HCT116 (cell line): ENCODE measurements around the gene KRTAP16-1. TPM values are rescaled to one million over a fixed set of nuclear protein-coding genes. Genes with fewer than 3 reads are reported as not detected.

ENCODE experiments used
- ATAC-seq: fragments of 200-7000 bp; cut with Tn5 transposase; 2 replicates; pipeline ENCODE4 v1.9.1; 2020; ENCODE audit warnings: mild to moderate bottlenecking, moderate library complexity
- BruUV-seq: library from RNA; stranded (reverse); fragments of 400-500 nt; replicated peaks from 2 replicates; lab custom pipeline; 2021; lab: Mats Ljungman, UMichigan
- CTCF ChIA-PET: fragments of 300-600 bp; sonication (Branson Sonifier 250); formaldehyde crosslinking; loops from one replicate; lab custom pipeline; 2021; ENCODE audit warnings: antibody characterized with exemption; lab: Charles Lee
- POLR2A ChIA-PET: fragments of 300-600, 350-600 bp; sonication (Branson Sonifier 250); formaldehyde crosslinking; loops from one replicate; lab custom pipeline; 2021; ENCODE audit warnings: antibody characterized with exemption; lab: Charles Lee
- RAD21 ChIA-PET, 2 experiments: fragments of 300-600 bp; sonication (Branson Sonifier 250); formaldehyde crosslinking; loops; one replicate each; lab custom pipeline; 2023; ENCODE audit warnings: low total read pairs in 2 of 2; ENCODE audit not compliant: uncharacterized antibody in 2 of 2, unreplicated experiment in 2 of 2, low non-redundant PET in 1 of 2; lab: Charles Lee
- DNase-seq: peaks from one replicate; pipeline ENCODE4 v3.0.0-alpha.2; 2010; ENCODE audit warnings: low read depth, low spot score
- H2AFZ ChIP-seq: fragments of 200-600 bp; shearing (Covaris generic), sonication (generic); 2 replicates; pipeline ENCODE4 v1.6.1; 2017; ENCODE audit warnings: low read depth, mixed run types, mixed read lengths, antibody characterized with exemption, low read length; ENCODE audit not compliant: poor library complexity, severe bottlenecking
- H3K27ac ChIP-seq: 2 replicates; pipeline ENCODE4 v1.5.1; 2012; ENCODE audit warnings: low read depth, low read length
- H3K27me3 ChIP-seq: fragments of 200-600 bp; sonication (generic); 2 replicates; pipeline ENCODE4 v1.6.1; 2016; ENCODE audit warnings: mixed run types, low read length, mixed read lengths; ENCODE audit not compliant: insufficient read depth
- H3K36me3 ChIP-seq, 2 experiments: fragments of 200-500 bp in 1 of 2; fragments of 200-600 bp in 1 of 2; sonication (Bioruptor generic) in 1 of 2; sonication (generic) in 1 of 2; 2 replicates each; pipeline versions ENCODE4 v1.5.1 to v1.6.1; 2014 to 2016; ENCODE audit warnings: low read length in 2 of 2, inconsistent platforms in 1 of 2, mixed read lengths in 1 of 2, mixed run types in 1 of 2; ENCODE audit not compliant: insufficient read depth in 2 of 2, control insufficient read depth in 1 of 2
- H3K4me1 ChIP-seq, 2 experiments: fragments of 200-600 bp in 1 of 2; sonication (generic) in 1 of 2; 2 replicates each; pipeline versions ENCODE4 v1.5.1 to v1.6.1; 2012 to 2017; ENCODE audit warnings: low read length in 2 of 2, inconsistent platforms in 1 of 2, mild to moderate bottlenecking in 1 of 2, mixed read lengths in 1 of 2, mixed run types in 1 of 2, moderate library complexity in 1 of 2; ENCODE audit not compliant: insufficient read depth in 2 of 2, control insufficient read depth in 1 of 2
- H3K4me2 ChIP-seq: fragments of 200-600 bp; sonication (generic); 2 replicates; pipeline ENCODE4 v1.6.1; 2017; ENCODE audit warnings: mixed run types, low read length, mixed read lengths
- H3K4me3 ChIP-seq, 2 experiments: fragments of 200-600 bp in 1 of 2; sonication (generic) in 1 of 2; replicated peaks in 1 of 2; 2 replicates each; pipeline ENCODE4 v1.5.1; 2011 to 2016; ENCODE audit warnings: low read length in 2 of 2, control low read depth in 1 of 2, low read depth in 1 of 2, mild to moderate bottlenecking in 1 of 2, mixed read lengths in 1 of 2, mixed run types in 1 of 2
- H3K79me2 ChIP-seq: fragments of 200-600 bp; sonication (generic); 2 replicates; pipeline ENCODE4 v1.6.1; 2017; ENCODE audit warnings: mild to moderate bottlenecking, mixed run types, low read length, moderate library complexity, mixed read lengths; ENCODE audit not compliant: insufficient read depth
- H3K9ac ChIP-seq: fragments of 200-600 bp; sonication (generic); 2 replicates; pipeline ENCODE4 v1.6.1; 2016; ENCODE audit warnings: low read length, mixed read lengths
- H3K9me2 ChIP-seq: fragments of 200-600 bp; sonication (generic), shearing (Covaris generic); 2 replicates; pipeline ENCODE4 v1.6.1; 2017; ENCODE audit warnings: mixed run types, mild to moderate bottlenecking, moderate library complexity; ENCODE audit not compliant: insufficient read depth
- H3K9me3 ChIP-seq, 2 experiments: fragments of 200-500 bp in 1 of 2; fragments of 200-600 bp in 1 of 2; sonication (Bioruptor generic) in 1 of 2; sonication (generic) in 1 of 2; 2 replicates each; pipeline ENCODE4 v1.6.1; 2014 to 2017; ENCODE audit warnings: low read length in 2 of 2, mixed read lengths in 2 of 2, inconsistent platforms in 1 of 2, low read depth in 1 of 2, mild to moderate bottlenecking in 1 of 2, mixed run types in 1 of 2, moderate library complexity in 1 of 2; ENCODE audit not compliant: control insufficient read depth in 1 of 2, insufficient read depth in 1 of 2
- H4K20me1 ChIP-seq: fragments of 200-600 bp; sonication (generic), shearing (Covaris generic); 2 replicates; pipeline ENCODE4 v1.6.1; 2017; ENCODE audit warnings: mixed run types, mild to moderate bottlenecking, moderate library complexity; ENCODE audit not compliant: insufficient read depth
- CEBPB ChIP-seq: IDR thresholded peaks from 2 replicates; pipeline ENCODE4 v1.6.1; 2012; ENCODE audit warnings: low read depth
- CTCF ChIP-seq, 3 experiments: fragments of 200-600 bp in 1 of 3; sonication (generic) in 1 of 3; IDR thresholded peaks in 2 of 3; conservative IDR thresholded peaks in 1 of 3; 2 replicates each; pipeline ENCODE4 v1.5.1; 2012 to 2017; ENCODE audit warnings: low read depth in 2 of 3, low read length in 2 of 3, antibody characterized with exemption in 1 of 3, borderline replicate concordance in 1 of 3, control low read depth in 1 of 3, mild to moderate bottlenecking in 1 of 3, mixed read lengths in 1 of 3, mixed run types in 1 of 3, moderate library complexity in 1 of 3; ENCODE audit not compliant: insufficient read depth in 1 of 3
- POLR2AphosphoS5 ChIP-seq: IDR thresholded peaks from 2 replicates; pipeline ENCODE4 v1.6.1; 2011; ENCODE audit warnings: mild to moderate bottlenecking, low read depth, low read length, moderate library complexity
- SRF ChIP-seq: IDR thresholded peaks from 2 replicates; pipeline ENCODE4 v1.6.1; 2012; ENCODE audit warnings: low read depth
- ZFX ChIP-seq: fragments of 450-650 bp; IDR thresholded peaks from 2 replicates; pipeline ENCODE4 v1.6.1; 2017
- ZNF274 ChIP-seq: fragments of 200-500 bp; sonication (Bioruptor generic); IDR thresholded peaks from 2 replicates; pipeline ENCODE4 v1.6.1; 2014; ENCODE audit warnings: mild to moderate bottlenecking, low read depth, low read length, inconsistent platforms
- intact Hi-C: fragments of 100-400 bp; cut with micrococcal nuclease; formaldehyde crosslinking; loops from 2 replicates; pipeline ENCODE4 v1.10.0; 2022
- total RNA-seq: library from RNA; stranded (reverse); gene quantifications from one replicate; pipeline ENCODE4 v1.2.1, GENCODE V29; 2021; ENCODE audit not compliant: unreplicated experiment

The KRTAP16-1 gene
- total RNA-seq, 1 experiment from 2014 or later: not detected

- DNase-seq: no peak
- Histone ChIP-seq H2AFZ (no peak overlapping the region), H3K27me3 (no peaks in the 10 kb centered on the region), H3K4me3 (no peak overlapping the region), H3K9me2 (no peaks in the 10 kb centered on the region), H3K79me2 (no peaks in the 10 kb centered on the region), H3K4me2 (no peak overlapping the region), H3K4me1 (peaks cover 6 to 26% of the 10 kb centered on the region in 2 experiments; a peak in 3 of 4 replicates), H3K9me3 (peaks cover 0 to 12% of the 10 kb centered on the region in 2 experiments; a peak in 1 of 4 replicates), H3K27ac (peak overlapping the region; percentile 16; the same call in 1 of the 2 replicates), H3K9ac (no peak overlapping the region), H3K36me3 (no peaks in the 10 kb centered on the region), H4K20me1 (no peaks in the 10 kb centered on the region)
- RAD21 ChIA-PET: no interaction called here
- CTCF ChIA-PET: interaction anchor here (1.7 to 2.0 kb wide), 3 partner anchors 419 to 525 kb away, joined by 5 to 6 read pairs (median 6); no protein-coding TSS in a partner anchor
- ATAC-seq: no peak
- POLR2A ChIA-PET: no interaction called here
- intact Hi-C loops: loop anchor here (10.0 kb wide), 1 partner anchor 703 kb away; no protein-coding TSS in a partner anchor
- no TSS peak for BruUV-seq
- TF ChIP-seq SRF (no peak), ZNF274 (no peak), POLR2AphosphoS5 (no peak), CTCF (IDR thresholded peaks at IDR 0.05 in 2 of 3, conservative IDR thresholded peaks at IDR 0.05 in 1 of 3; ENCODE audit: borderline replicate concordance in 1 of 3, insufficient read depth in 1 of 3, low read depth in 2 of 3, low read length in 2 of 3) (no peak), ZFX (no peak), CEBPB (no peak)
Measured at GRCh38 chr17:41328207-41328606, 19.1 kb upstream of the KRTAP16-1 start.
